Vagina (tissue), 2 donors: ENCODE data around the gene ANKRD44.

ENCODE experiments used
- CTCF ChIP-seq, 3 experiments: fragments of 450-650 bp in 2 of 3; fragments of 200-600 bp in 1 of 3; sonication (generic) in 1 of 3; IDR thresholded peaks; one replicate each; pipeline ENCODE4 v1.5.1; 2017 to 2019; ENCODE audit warnings: antibody characterized with exemption in 3 of 3, mild to moderate bottlenecking in 2 of 3, moderate library complexity in 2 of 3
- POLR2A ChIP-seq, 2 donors: fragments of 450-650 bp; IDR thresholded peaks; one replicate each; pipeline ENCODE4 v1.6.1; 2017; ENCODE audit warnings: antibody characterized with exemption in 2 of 2, mild to moderate bottlenecking in 2 of 2, moderate library complexity in 2 of 2

GRCh38 chr2:197249381-197250083, 61.0 kb downstream of the ANKRD44 start:
- TF ChIP-seq POLR2A (IDR thresholded peaks at IDR 0.05) (no peak), CTCF (IDR thresholded peaks at IDR 0.05) (no peak)
